Measurements from ENCODE around the gene TRIM2.
"Not testable (repeated sequence)": the region's sequence is repeated elsewhere in the genome, so short reads cannot be mapped to it uniquely, and the experiment has no call there.

The TRIM2 gene

DNA sequence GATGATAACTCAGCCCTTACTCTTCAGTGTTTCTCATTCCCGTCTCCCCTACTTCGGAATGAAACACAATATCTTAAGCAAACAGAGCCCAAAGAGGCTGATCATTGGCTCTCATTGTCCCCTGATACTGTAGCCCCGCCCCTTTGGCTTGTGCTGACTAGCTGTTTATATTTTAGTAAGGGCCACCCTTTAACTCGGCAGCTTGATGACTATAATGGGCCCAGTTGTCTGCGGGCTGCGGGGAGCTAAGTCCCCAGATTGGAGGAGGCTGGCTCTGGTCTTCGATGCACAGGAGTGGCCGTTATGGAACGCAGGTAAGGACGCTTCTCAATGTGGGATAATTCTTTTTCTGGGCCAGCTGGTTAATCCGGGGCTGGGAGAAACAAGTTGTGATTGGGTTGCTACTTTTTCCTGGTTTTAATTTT lies at the start of gene TRIM2:
Gene TRIM2, plus strand, starts transcription at position 197 of the 425 bp plus-strand sequence. Its CDS starts 88 bp downstream, at position 285.
- DNase-seq: no peak

DNA sequence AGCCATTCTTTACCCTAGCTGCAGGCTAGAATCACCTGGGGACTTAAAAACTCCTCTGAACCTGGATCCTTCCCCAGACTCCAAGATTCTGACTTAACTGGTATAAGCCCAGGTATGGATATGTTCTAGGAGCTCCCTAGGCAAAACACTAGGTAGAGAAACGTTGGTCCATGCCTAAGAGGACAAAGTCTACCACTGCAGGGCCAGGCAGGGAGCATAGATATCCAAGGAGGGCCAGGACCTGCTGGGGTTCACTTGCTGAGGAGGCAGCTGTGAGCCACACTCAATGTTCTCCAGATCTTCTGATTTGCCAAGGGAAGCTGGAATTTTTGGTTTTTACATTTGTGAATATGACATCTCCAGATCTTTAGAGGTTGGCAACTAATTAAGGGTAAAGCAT lies 48.6 kb upstream of the TRIM2 start:
- DNase-seq: no peak

DNA sequence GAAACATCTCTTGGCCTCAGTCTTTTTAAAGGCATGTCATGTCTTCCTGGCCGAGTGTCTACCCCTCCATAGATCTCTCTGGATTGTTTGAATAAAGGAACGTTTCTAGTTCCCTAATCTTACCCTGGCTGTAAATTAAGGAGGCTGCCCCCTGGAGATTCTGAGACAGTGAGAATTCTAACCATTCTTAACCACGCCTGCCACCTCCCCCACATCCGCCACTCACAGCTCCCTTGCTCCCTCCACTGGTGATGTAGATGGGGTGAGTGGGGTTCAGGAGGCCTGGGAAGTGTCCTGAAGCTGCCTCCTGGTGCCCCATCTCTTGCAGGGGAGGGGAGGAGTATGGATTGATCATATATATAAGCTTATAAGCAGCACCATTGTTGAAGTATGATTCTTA lies 48.0 kb upstream of the TRIM2 start:
- DNase-seq: peak; percentile 31

DNA sequence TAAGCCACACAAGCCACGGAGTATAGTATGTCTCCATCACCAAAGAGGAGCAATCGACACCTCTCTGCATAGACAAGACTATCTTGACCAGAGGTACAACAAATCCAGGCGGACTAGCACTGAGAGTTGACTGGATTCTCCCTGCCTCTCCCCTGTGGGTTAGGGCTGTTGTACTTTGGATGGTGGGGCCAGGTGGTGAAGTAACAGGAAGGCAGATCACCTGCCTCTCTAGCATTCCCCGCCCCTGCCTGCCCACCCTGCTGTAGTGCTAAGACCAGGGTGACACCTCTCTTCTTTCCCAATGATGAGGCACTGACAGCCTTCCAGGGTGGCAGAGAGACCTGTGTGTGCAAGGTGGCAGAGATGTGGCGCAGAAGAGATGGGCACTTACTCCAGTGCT lies 47.5 kb upstream of the TRIM2 start:
- DNase-seq: no peak

DNA sequence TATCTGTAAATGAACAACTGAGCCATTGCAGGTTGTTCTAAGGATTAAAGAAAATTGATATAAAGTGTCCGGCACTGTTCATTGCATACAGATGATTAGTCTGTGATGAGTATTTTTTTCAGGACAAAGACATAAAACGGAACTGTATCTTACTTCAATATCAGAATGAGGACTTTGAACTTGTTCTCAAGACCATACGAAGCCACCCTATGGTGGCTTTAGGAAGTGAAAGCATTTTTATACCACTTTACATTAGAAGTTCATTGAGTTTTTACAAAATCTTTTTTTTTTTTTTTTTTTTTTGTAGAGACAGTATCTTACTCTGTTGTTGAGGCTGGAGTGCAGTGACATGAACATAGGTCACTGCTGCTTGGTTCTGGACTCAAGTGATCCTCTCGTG lies 45.2 kb upstream of the TRIM2 start:
- DNase-seq: peak; percentile 13

DNA sequence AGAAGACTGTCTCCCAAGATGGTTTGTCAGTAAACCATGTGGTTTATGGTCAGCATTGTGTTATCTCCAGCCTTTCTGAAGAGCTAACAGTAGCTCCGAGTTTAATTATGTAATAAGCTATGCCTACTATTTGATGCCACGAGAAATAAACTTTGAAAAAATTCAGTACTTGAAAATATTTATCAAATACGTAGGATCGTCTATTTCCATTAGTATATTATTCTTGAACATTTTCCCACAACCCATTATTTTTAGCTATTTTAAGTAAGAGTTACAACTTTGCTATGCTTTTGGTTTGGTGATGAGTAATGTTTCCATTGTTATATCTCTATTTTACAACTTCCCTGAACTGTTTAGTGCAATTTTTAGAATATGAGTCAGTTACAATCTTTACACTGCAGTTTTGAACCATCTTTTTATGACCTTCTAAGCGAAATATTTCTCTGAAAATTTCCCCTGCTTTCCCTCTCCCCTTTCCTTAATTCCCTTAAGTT lies 44.5 kb upstream of the TRIM2 start:
- DNase-seq: no peak

DNA sequence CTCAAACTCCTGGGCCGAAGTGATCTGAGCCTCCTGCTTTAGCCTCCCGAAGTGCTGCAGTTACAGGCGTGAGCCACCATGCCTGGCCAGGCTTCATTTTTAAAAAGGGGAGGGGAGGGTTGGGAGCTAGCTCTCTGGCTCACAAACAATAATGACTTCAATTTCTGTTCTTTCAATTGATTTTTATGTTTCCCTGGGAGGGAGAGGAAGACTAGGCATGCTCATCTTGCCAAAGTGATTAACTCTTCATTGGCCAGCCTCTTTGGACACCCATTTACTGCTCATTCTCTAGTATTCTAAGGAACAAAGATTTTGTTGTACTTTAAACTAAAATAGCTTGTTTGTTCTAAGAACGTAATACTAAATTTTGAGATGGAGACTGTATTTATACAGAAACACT lies 43.4 kb upstream of the TRIM2 start:
- no peak for DNase-seq

DNA sequence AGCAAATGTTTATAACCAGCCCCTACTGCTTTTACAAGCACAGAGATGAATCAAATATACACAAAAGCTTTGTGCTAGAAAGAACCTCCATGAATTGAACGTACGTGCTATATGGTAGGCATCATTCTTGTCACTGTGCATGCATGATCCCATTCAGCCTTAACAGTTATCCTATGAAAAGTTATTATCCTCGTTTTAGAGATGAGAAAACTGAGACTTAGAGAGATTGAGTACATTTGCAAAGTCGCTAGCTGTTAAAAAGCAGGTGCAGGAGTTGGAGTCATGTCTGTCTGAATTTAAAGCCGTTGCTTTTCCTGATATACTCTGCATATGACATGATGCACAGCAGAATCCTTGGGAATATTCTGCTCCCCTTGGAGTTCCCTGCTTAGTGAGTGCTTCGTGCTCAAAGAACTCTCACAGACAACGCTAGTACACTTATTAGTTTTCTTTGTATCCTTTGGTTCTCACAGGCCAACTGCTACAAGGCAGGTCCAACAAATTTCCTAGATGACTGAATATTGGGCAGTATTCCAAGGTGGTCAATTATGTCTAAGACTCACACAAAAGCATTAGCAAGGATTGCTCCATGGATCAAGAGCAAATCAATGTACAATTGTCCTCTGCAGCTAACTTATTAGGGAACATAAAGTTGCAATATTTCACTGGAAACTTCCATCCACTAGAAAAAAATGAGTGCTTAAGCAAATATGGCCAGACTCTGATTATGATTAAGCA lies 42.8 kb upstream of the TRIM2 start:
- DNase-seq: no peak

DNA sequence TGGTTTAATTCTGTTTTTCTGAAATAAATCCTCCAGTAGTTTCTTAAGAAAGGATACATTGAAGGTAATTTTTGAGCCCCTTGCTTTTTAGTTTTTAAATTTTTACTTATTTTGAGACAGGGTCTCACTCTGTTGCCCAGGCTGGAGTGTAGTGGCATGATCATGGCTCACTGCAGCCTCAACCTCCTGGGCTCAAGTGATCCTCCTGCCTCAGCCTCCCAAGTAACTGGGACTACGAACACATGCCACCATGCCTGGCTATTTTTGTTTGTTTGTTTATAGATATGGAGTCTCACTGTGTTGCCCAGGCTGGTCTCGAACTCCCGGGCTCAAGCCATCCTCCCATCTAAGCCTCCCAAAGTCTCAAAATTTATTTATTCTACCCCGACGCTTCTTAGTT lies 39.0 kb upstream of the TRIM2 start:
- DNase-seq: not testable (repeated sequence)

DNA sequence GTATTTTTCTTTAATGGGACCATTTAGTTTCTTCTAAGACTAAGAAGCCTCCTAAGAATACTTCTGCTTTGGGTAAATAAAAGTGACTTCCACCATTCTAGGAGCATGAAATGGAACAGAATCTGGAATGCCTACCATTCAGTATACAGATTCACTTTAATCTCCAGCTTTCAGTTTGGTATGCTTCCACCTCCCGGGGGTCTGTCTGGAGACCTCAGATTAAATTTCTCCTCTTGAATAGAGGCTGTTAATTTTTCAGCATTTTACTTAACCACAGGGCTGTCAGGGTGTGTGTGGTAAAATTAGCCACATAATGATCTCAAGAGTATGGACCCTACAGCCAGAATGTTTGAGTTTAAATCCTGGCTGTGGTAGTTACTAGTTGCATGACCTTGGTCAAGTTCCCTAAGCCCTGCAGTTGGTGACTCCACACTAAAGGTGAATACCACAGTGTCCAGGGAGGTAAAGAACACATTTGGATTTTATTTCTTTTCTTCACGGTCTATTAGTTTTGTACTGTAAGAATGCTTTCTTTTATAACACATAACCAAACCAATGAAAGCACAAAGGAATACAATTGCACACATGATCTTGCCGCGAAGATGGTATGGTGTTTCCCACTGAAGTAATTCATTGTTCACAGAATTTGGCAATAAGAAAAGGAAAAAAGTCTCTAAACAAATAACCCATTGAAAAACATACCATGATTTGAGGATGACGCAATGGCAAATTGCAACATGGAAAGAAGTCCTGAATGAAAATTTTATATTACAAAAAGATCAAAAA lies 37.3 kb upstream of the TRIM2 start:
- DNase-seq: no peak

DNA sequence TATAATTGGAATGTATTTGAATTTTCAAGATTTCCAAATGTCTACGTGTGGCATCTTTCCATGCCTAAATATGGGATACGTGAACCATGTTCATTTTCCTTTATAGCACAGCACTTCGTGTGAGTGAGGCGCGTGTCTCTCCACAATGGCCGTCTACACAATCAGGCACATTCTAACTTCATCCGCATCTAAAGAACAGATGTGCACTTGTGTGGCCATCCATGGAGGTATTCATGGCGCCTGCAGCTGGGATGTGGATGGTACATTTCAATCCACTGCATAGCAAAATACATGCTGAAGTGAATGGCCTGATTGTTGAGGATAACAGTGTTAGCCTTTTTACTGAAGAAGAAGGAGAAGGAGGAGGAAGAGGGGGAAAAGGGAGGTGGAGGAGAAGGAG lies 34.5 kb upstream of the TRIM2 start:
- DNase-seq: no peak

DNA sequence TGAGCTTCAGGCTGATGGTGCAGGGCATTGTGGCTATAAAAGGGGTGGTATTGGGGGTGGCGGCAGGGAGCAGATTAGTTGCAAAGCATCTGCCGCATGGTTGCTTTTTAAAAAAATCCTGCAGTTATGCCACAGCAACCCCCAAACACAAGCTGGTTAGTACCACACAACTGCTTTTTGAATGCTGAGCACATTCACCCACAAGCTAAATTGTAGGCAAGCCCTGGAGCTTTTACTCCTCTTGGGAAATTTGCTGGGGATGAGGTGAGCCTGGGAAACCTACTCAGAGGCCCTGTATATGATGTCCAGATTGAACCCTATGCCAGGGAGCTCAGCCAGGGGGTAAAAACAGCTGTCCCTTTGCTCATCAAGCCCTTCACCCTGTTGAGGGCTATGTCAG lies 33.8 kb upstream of the TRIM2 start:
- DNase-seq: no peak

DNA sequence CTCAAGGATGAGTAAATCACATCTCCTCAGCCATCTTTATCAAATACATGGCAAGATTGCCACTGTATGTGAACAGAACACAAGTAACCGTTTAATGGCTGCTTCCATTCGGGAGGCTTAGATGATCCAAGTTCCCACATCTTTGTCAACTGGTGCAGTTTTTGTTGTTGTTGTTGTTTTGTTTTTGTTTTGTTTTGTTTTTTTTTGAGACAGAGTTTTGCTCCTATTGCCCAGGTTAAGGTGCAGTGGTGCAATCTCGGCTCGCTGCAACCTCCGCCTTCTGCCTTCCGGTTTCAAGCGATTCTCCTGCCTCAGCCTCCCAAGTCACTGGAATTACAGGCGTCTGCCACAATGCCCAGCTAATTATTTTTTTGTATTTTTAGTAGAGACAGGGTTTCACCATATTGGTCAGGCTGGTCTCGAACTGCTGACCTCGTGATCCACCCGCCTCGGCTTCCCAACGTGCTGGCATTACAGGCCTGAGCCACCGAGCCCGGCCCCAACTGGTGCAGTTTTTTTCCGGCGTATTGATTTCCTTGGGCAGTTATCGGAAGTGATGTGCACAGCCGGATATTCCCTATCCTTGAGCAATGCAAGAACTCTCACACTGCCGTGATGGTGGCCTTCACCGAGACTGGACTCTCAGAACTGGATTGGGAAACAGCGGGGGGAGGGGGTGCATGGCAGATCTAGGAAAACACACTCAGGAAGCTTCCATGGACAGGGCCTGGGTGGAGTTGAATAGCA lies 29.2 kb upstream of the TRIM2 start:
- no peak for DNase-seq

DNA sequence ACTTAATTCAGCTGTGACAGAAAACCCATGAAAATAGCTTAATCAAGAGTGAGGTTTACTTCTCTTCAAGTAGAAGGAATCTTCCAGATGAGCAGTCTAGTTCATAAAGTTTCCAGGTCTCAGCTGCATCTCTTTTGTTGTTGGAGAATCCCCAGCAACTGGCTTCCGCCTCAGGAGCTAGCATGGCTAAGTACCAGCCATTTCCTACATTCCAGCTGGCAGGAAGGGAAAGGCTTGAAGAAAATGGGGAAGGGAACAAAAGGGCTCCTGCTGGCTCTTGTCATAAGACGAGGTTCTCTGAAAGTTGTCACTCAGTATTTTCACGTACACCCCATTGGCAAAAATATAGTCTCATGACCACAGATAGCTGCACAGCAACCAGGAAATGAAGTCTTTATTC lies 27.3 kb upstream of the TRIM2 start:
- DNase-seq: no peak

DNA sequence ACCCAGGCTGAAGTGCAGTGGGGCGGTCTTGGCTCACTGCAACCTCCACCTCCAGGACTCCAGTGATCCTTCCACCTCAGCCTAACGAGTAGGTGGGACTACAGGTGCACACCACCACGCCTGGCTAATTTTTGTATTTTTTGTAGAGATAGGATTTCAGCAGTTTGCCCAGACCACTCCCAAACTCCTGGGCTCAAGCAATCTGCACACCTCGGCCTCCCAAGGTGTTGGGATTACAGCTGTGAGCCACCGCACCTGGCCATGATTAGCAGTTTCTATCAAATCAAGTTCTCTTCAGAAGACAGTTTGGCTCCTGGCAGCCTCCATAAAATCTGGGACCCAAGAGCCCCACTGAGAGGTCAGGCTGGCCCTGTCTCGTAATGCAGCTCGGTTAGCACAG lies 26.4 kb upstream of the TRIM2 start:
- no peak for DNase-seq

DNA sequence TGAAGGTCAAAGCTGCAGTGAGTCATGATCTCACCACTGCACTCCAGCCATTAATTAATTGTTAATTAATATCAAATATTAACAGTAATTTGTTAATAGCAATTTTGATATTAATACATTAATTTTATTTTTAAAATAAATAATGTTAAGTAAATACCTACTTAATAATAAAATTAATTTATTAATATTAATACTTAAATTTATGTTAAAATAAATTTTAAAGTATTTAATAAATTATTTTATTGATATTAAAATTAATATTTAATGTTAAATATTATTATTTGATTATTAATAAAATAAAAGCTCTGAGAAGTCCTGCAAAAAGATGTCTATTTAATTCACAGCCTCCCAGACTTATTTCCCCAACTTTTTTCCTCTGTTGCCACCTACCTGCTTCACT lies 25.1 kb upstream of the TRIM2 start:
- no peak for DNase-seq

DNA sequence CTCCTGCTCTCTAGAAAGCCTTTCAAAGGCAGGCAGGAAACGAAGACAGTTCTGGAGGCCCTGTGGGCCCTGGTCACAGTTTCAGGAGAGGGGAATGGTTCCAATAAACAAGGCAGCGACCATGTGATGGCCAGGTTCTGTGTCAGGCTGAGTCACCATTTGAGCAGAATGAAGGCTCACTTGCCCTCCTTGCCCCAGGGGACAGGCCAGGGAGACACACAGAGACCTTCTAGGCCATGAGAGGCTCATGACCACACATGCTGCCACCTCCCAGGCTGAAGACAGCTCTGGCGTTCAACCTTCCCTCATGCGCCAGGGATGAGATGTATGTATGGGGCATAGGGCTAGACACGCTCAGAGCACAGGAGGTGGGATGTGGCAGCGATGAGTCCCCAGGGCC lies 22.9 kb upstream of the TRIM2 start:
- DNase-seq: no peak

DNA sequence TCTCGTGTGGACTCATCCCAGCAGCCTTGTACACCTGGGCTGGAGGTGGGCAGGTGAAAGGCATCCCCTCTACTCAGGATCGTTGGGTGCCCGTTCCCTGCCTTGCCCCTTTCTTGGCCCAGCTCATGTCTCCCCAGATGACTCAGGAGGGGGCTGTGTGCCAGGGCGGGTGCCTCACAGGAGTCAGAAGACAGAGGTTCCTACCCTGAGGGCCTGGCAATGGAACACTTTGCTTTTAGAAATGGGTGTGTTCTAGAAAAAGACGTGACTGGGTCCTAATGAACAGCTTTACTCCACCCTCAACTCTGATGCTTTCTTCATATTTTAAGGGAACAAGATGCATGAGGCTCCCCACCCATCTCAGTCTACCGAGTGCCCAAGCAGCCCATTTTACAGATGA lies 22.5 kb upstream of the TRIM2 start:
- no peak for DNase-seq

DNA sequence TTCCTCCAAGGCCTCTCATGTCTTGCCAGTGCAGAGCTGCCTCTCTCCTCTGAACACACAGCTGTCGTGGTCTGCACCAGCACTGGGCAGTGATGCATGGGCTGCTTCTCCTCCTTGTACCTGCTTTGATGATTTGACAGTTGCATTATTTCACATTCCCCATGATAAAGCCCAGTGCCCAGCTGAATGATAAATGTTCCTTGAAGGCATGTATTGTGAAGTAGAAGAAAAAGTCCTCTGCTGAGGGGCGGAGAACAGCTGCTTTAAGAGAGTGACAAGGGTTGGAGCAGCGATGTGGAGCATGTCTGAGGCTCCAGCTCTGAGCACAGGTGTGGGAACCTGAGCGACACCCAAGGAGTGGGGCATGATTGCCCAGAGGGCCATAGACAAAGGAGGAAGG lies 21.1 kb upstream of the TRIM2 start:
- no peak for DNase-seq

DNA sequence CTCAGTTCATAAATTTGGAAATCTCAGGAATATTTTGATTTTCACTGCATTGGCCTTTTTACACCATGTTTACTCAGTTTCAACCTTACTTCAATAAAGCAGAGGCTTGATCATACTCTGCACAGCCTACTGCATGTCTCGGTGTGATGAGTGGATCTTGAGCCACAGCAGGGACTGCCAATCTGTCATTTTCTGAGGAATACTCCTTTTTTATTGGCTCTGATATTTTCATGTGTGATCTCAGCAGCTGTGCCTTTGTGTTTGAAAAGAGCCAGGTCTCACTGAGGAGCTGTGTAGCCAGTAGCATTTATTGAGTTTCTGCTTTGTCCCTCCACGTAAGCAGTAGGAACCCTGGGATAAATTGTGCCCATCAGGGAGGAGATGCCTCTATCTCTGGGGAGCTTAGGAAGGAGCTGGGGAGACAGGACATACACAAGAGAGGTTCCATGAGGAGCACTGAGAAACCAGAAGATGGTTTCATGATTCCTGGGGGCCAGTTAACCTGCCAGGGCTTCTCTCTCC lies 18.9 kb upstream of the TRIM2 start:
- DNase-seq: no peak

DNA sequence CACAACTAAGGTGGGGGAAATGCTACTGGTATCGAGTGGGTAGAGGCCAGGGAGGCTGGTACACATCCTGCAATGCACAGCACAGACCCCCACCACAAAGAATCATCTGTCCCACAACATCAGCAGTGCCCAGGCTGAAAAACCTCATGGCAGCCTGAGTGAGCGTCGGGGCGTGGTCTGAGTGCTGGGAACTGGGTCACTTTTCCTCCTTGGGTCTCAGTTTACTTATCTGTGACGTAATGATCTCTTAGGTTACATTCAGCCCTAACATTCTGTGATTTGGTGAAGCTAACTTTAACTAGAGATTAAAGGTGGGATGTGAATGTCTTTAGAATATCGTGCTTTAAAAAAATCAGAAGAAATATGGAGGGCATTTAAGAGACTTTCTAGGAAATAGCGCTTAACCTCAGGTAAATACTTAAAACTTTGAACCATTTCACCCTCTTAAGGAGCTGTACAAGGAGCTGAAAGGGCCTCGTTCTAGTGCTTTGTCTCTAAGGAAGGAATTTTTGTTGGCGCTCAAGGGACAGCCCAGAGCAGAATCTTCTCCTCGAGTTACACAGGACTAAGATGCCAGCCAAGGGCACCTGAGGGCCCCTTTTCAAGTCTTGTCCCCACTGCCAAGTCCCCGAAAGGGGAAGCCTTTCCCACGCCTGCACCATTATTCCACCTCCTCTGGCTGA lies 18.1 kb upstream of the TRIM2 start:
- DNase-seq: no peak

DNA sequence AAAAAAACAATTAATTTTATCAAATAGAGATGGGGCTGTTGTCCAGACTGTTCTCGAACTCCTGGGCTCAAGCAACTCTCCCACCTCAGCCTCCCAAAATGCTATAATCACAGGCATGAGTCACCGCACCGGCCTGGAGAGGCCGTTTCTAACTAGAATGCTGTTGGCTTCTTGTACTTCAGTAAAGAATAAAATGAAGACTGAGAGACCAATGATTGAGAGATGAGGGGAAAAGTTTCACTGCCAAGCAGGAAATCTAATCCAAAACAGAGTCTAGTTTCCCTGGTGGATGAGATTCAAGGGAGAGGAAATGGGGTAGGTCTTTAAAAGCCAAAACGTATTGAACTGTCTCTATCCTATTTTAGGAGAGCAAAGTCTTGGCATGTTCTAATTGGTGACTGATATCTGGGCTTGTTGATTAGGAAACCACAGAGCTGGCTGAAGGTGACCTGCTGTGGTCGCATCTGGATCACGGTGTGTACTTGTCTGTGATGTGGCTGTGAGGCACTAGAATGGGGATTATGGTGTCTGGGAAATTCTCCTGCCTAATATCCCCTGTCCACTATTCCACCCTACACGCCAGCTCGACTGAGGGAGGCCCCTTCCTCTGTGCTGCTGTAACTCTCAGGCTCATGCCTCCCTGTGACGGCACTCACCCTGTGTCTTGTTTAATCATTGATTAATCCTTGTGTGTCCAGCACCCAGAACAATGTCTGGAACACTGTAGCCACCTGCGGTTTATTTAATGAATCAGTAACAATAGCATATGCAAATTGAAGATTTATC lies 15.0 kb upstream of the TRIM2 start:
- no peak for DNase-seq

Data from CD4-positive, alpha-beta T cell treated with Interleukin-10 for 1 hour (primary cell).